Fibroblast of pulmonary artery (primary cell): ENCODE measurements around the gene ST3GAL5.
A peak's percentile ranks its signal among the peaks of the same experiment; 100 is the strongest.

Experiments
- DNase-seq: peaks from one replicate; pipeline ENCODE4 v3.0.0-alpha.2; 2010; ENCODE audit warnings: low read depth
- H3K4me3 ChIP-seq: replicated peaks from 2 replicates; pipeline ENCODE4 v1.5.1; 2011; ENCODE audit warnings: low read depth, mild to moderate bottlenecking, control low read depth, low read length, moderate library complexity
- CTCF ChIP-seq: IDR thresholded peaks from 2 replicates; pipeline ENCODE4 v1.5.1; 2011; ENCODE audit warnings: mild to moderate bottlenecking, control low read depth, low read length, inconsistent platforms; ENCODE audit errors: missing control alignments

Gene ST3GAL5

GRCh38 chr2:85925216-85925671, 36.5 kb upstream of the ST3GAL5 start:
- H3K4me3 ChIP-seq: no peak overlapping the region
- no peak for TF ChIP-seq CTCF
- DNase-seq: no peak

GRCh38 chr2:85924522-85924921, 35.7 kb upstream of the ST3GAL5 start:
- no peak overlapping the region for H3K4me3 ChIP-seq
- DNase-seq: peak; percentile 93
- TF ChIP-seq CTCF: no peak

GRCh38 chr2:85922199-85922598, 33.4 kb upstream of the ST3GAL5 start:
- no peak for DNase-seq
- TF ChIP-seq CTCF: no peak
- no peak overlapping the region for H3K4me3 ChIP-seq

GRCh38 chr2:85921659-85922058, 32.9 kb upstream of the ST3GAL5 start:
- DNase-seq: no peak
- no peak for TF ChIP-seq CTCF
- H3K4me3 ChIP-seq: no peak overlapping the region

- DNase-seq: peak; percentile 68
- H3K4me3 ChIP-seq: no peak overlapping the region
- no peak for TF ChIP-seq CTCF
Observed at GRCh38 chr2:85920810-85921545, 32.2 kb upstream of the ST3GAL5 start.

- no peak for DNase-seq
- TF ChIP-seq CTCF: no peak
- no peak overlapping the region for H3K4me3 ChIP-seq
Observed at GRCh38 chr2:85917887-85918795, 29.4 kb upstream of the ST3GAL5 start.
